GM20431 (cell line): ENCODE results near the gene JAKMIP1.
"Not testable (repeated sequence)": the region's sequence is repeated elsewhere in the genome, so short reads cannot be mapped to it uniquely, and the experiment has no call there.

ENCODE experiments used
- in situ Hi-C: fragments of 300-500 bp; cut with MseI, MboI; formaldehyde crosslinking; loops from one replicate; pipeline ENCODE4 v1.15.0; 2020; ENCODE audit warnings: low sequenced_read_pairs; ENCODE audit not compliant: unreplicated experiment

Gene JAKMIP1

DNA sequence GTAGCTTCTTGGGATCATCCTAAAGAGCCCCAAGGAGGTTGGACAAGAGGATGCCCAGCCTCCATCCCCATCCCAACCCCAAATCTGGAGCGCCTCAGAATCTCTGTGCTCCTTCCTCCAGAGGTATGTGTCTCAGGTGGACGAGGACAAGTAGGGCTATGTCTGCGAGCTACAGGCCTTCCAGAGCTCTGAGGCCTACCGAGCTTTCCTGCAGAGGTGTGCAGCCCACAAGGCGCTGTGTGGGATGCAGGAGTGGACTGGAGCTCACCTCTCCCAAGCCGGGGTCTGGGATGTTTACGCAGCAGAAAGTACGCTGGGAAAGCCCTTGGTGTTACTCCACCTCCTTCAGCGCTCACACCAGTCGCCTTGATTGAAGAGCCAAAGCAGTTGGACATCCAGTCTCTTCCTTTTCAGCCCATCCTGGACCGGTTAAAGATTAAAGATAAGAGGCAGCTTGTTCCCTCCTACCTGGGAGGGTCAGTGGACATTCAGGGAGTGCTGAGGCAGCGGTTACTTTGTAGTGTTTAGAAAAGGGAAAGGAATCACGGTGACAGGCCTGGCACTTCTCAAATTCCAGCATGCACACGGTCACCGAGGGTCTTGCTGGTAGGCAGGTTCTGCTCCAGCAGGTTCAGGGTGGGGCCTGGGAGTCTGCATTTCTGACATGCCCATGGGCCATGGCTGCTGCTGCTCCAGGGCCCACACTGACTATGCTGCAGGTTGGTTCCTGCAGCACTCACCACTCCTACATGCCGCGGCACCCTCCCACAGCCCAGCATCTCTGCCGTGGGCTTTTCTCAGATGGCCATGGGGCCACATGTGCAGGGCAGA is 29.5 kb upstream of the JAKMIP1 start:
- in situ Hi-C loops = no loop called here

DNA sequence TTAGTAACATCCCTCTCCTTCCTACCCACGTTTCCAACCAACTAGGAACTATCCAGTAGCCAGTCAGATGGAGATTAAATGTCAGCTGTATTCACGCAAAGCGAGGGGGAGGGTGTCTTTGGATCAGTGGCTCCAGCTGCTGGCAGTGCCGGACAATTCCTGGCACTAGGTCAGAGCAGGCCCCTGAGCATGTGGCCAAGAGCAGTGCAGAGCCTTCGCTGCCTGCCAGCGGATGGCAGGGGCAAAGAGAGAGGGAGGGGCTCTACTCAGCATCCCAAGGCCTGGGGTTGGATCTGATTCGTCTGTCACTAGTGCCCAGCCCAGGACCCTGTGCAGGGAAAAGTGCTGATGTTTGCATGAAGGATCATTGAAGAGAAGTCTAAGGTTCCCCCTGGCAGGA is 28.7 kb upstream of the JAKMIP1 start:
- in situ Hi-C loops = no loop called here

DNA sequence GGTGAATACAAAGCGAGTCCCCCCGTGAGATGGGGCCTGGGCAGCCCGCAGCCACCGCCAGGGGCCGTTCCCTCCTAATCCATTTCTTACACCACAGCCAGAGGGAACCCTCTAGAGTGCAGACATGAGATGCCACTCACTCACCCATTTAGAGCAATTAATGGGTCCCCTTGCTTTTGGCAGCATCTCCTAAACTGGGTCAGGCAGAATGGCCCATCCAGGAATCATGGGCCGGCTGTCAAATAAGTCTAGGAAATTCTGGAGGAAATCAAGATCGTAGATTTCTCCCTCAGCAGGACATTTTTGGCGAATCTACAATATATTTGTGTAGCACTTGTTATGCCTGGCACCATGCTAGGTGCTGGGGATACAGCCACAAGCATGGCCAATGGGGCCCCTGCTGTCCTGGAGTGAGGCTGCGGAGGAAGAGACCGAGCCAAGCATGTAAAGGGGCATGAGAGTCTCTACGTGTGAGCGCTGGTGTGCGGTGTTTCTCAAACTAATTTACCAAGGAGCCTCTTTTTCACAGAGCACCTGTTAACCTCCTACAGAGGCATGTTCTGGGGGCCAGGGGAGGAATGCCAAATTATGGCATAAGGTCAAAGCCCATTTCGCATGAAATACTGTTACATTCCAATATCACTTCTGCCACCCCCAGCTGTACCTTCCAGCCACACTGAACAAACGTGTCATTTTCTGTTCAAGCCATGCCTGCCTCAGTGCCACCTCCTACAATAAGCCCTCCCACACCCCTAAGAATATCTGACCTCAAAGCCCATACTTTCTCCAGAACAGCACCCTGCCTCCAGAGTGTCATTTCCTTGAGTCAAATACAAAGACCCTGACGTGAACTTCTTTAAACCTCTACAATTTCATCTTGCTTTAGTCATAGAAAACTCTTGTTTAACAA is 28.1 kb upstream of the JAKMIP1 start:
- in situ Hi-C loops = no loop called here

DNA sequence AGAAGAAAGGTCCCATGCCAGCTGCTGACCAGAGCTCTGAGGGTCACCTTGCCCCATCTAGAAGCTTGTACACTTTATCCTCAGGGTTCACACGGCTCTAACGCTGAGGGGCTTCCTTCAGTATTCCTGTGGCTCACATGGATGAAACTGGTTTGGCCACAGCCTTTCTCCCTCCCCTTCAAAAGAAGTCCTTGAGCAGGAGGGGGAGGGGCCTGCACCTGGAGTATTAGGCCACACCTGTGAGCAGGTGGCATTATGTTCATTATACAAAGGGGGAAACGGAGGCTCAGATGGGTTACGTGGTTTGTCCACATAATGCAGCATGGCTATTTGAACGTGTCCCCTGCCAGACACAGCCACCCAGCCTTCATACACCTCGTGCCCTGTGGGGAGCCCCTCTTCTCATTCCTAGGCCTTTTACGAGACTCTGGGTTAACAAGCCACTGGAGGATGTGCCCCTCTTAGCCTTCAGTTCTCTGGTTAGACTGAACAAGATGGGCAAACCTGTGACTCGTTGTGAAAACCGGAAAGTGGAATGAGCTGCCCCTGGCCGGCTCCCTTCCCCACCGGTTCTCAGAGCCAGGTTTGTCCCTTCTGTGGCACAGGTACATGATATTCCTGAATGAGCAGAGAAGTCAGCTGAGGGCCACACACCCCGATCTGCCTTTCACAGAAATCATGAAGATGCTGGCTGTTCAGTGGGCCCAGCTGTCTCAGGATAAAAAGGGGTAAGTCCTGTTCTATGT is 27.2 kb upstream of the JAKMIP1 start:
- in situ Hi-C loops = no loop called here

DNA sequence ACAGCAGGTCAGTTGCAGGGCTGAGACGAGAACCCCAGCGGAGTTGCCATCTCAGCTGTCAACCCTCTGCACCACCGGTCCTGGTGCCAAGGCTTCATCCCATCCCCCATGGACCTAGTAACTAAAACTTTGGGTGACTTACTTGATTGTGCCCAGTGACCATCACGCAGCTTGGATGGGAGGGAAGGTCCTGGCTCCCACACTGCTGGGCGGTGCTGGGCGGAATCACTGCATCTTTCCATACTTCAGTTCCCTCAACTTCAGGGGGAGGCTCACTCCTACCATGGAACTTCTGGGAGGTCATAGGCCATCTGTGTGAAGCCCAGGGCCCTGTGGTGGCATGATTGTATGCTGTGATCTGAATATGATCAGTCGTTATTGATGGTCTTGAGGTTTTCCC is 26.2 kb upstream of the JAKMIP1 start:
- in situ Hi-C loops = no loop called here

DNA sequence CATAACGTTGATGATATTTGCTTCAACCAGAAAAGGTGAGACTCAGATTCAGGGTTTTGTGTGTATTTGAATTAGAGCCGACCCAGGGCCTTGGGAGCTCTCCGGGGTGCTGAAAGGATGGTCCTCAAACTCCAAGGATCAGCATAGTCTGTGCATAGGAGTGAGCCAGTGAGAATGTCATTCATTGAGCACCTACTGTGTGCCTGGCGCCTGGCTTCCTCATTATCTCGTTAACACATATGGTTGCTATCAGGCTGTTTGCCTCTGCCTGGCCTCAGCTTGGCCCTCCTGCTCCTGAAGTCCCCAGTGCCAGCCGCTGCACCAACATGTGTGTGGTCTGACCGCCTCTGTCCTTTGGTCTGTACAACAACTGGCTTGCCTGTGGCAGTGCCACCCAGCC is 25.1 kb upstream of the JAKMIP1 start:
- in situ Hi-C loops = no loop called here

DNA sequence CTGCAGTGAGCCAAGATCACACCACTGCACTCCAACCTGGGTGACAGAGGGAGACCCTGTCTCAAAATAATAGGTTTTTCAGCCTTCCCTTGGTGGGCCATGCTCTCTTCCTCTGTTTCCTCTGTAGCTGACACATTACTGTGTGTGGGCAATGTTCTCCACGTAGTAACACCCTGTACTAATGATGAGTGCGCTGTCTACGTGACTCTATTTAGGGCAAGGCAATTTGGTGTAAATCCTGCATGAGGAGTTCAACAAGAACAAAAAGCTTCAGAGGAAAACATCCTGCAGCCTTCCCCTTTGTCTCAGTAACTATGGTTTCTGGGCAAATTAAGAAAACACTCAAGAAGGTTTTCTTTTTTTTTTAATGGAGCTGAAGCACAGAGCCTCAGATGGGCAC is 24.4 kb upstream of the JAKMIP1 start:
- in situ Hi-C loops = no loop called here

DNA sequence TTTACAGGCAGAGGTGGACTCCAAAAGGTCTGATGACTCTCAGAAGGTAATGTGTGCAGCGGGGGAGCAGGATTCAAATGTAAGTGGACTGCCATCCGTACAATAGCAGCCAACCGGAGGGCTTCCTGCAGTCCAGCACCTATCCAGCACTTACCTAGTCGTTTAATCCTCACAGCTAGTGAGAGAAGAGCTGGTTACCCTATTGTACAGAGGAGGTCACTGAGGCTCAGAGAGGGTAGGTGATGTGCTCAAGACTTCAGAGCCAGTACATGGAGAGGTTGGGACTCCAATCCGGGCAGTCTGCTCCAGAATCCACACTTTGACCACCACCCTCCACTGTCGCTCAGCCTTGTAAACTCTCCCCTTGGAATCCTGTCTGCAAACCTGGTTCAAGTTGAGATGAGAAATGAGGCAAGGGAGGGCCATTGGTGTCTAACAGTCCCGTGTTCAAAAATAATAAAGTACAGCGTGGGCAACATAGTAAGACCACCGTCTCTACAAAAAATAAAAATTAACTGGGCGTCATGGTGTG is 22.5 kb upstream of the JAKMIP1 start:
- in situ Hi-C loops = no loop called here

DNA sequence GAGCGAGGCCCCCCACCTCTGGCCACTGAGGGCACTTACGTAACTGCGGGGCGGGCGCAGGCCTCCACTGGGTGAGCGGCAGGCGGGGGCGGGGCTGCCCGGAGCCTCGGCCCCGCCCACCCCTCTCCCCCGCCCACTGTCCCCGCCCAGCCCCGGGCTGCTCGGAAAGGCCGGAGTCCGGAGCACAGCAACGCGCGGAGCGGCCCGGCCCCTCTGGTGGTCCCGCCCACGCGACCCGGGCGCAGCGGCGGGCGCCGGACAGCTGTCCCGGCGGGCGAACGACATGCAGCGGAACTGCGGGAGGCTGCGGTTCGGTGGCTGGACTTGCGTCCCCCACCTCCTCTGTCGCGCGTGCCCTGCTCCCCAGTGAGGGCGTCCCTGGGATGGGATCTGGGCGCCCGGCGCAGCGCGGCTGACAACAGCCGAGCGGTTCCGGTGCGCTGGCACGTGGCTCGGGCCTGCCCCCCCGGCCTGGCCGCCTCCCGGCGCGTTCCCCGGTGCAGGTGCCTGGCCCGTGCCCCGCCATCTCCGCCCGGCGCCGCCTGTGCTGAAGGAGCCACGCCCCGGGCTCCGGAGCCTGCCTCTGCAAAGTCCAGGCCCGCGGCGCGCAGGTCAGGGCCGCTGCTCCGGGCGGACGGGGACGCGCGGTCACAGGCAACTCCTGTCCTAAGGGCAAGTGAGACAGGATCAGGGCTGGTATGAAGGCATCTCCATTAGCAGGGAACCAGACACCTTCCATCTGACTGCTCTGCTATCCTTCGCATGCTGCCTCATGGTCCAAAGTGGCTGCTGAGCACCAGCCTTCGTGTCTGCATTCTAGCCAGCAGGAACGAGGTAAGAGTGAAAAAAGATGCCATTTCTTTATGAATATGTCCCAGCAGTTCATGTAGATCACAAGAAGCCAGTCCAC is 21.8 kb upstream of the JAKMIP1 start:
- in situ Hi-C loops = no loop called here

DNA sequence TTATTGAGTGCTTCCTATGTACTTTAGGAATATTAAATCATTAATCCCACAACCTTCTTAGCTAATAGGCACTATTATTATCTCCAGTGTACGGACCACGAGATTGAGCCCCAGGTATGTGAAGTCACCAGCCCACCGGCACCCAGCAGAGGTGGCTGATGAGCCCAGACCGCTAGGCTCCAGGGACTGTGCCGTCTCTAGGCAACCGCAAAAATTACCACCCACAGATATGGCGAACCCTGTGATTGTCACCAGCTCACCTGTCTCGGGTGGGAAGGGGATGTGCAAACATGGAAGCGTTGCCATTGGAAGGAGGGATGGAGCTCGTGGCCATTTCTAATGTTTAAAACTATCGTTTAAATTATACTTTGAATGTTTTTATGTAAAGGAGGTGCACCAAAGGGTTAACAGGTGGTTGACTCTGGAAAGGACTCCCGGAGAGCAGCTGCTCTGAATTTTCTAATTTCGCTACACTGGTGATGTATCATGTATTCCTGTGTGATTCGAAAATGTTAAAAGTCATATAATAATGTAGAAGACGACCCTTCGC is 21.0 kb upstream of the JAKMIP1 start:
- in situ Hi-C loops = no loop called here

DNA sequence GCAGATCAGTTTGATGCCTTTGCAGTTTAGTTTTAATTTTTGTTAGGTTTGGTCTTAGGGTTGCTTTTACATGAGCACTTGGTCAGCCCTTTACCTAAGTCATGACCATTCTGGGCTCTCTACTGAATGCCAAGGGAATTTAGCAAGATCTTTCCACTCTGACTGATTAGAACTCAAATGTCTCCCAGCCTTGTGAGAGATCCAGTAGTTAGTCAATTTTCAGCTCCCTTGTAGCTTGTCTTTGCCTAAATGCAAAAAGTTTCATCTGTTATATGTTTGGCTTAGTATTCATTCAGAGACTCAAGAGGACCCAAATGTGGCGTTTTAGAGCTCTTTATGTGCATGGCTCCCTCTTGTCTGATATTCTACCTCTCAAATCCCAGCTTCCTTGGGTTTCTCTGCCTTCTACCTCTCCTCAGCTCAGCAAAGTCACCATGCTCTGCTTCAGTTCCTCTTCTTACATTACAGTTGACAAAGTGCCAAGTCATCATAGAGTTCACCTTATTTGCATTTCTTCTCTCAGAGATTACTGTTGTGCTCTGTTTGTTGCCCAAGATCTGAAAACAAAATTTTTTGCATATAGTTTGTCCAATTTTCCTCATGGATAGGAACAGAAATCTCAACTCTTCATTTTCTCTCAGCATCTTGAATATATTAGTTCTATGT is 17.5 kb upstream of the JAKMIP1 start:
- in situ Hi-C loops = no loop called here

DNA sequence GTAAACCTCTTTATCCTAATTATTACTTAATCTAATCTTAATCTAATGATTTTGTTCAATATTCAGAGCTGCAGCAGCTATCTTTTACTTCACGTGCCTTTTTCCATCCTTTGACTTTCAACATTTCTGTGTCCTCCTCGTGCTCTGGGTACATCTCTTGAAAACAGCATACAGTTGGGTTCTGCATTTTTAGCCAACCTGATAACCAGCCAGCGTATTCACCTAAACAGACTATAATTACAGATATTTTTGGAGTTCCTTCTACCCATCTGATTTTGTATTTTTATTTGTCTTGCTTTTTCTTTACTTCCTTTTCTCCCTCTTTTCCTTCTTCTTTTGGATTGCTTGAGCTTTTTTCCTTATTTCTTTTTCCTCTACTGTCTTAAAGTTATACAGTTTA is 16.2 kb upstream of the JAKMIP1 start:
- in situ Hi-C loops = no loop called here

DNA sequence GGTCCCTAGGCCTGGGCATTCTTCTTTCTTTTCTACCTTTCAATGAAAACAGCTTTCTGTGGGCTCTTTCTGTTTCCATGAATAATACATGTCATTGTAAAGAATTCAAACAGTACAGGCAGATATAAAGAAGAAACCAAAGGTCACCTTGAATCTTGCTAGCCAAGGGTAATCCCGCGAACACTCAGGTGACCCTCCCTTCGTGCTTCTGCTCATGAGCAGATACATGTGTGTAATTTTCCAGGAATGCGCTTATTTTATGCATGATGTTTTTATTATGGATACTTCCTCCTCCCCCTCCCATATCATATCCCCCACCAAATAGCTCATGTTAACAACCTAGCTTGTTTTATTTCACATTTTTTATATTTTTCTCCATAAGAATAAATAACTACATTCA is 9.6 kb upstream of the JAKMIP1 start:
- in situ Hi-C loops = no loop called here

DNA sequence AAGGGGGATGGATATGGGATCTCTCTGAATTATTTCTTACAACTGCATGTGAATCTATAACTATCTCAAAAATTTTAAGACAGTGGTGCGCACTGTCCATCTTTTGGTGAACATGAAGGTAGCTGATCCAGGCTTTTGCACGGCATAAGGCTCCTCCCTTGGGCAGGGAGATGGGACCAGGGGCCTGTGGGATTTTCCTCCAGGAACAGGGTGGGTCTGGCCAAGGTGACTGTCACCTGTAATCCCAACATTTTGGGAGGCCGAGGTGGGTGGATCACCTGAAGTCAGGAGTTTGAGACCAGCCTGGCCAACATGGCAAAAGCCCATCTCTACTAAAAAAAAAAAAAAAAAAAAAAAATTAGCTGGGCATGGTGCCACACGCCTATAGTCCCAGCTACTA is 8.9 kb upstream of the JAKMIP1 start:
- in situ Hi-C loops = not testable (repeated sequence)

DNA sequence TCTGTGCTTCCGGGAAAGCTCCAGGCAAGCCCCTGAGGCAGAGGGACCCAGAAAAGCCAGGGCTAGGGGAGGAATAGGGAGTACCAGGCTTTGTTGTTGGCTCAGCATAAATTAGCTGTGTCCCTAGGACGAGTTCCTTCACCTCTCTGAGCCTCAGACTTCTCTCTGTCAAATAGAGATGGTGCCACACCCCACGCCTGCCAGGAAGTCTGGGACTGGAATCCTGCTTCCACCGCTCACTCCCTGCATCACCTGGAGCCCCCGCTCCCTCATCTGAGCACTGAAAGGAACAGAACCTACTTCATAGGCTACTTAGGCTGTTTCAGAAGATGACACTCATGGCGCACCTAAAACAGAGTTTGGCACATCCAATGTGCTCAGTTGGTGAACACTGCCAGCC is 8.1 kb upstream of the JAKMIP1 start:
- in situ Hi-C loops = no loop called here

DNA sequence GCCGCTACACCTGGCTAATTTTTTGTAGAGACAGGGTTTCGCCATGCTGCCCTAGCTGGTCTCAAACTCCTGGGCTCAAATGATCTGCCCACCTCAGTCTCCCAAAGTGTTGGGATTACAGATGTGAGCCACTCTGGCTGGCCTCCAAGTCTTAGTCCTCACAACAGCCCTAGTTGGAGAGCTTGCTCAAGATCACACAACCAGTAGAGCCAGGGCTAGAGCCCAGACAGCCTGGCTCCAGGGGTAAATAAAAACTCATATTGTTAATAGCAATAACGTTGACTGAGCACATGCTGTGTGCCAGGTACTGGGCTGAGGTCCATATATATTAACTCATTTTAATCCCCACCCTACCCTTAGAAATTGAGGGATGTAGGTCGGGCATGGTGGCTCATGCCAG is 7.3 kb upstream of the JAKMIP1 start:
- in situ Hi-C loops = no loop called here

DNA sequence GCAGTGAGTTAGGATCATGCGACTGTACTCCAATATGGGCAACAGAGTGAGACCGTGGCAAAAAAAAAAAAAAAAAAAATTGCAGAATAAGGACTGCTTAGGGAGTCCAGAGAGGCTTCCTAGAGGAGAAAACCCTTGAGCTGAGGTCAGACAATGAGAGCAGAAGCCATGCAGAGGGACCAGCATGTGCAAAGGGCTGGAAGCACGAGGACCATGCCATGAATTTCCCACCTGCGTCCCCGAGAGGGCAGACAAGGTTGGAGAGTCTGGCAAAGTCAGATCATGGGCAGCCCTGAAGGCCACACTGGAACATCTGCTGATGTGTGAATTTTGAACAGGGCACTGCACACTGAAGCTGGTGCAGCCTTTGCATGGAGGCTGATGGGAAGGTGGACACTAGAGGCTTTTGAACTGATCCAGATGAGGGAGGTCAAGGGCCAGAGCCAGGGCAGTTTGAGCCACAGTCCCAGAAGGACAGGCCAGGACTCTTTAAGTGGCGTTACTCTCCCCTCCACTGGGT is 6.5 kb upstream of the JAKMIP1 start:
- in situ Hi-C loops = no loop called here

DNA sequence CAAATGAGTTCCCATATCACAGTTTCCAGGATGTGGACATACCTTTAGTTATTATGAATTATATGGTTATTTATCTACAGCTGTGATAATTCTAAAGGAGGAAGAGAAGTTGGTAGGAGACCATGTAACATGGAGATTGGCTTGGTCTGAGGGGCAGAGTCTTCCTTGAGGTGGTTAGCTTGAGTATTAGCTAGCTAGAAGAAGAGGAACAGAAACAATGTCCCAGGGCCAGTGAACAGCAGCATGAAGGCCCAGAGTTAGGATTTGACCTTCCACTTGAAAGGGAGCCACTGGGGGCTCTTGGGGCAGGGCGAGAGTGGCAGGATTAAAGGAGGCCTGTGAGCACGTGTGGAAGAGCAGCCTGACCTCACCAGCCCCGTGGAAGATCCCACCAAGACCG is 5.6 kb upstream of the JAKMIP1 start:
- in situ Hi-C loops = no loop called here
